Endodermal cell (in vitro differentiated cells): ENCODE measurements around the gene TTC38. TPM values are rescaled to one million over a fixed set of nuclear protein-coding genes. Genes with fewer than 3 reads are reported as not detected.

Experiments used
- DNase-seq: peaks from one replicate; pipeline ENCODE4 v3.0.0-alpha.2; 2017
- H3K27ac ChIP-seq: 2 replicates; pipeline ENCODE4 v1.5.1; 2013; ENCODE audit warnings: mild to moderate bottlenecking, low read depth, low read length, moderate library complexity
- H3K27me3 ChIP-seq: 2 replicates; pipeline ENCODE4 v1.6.1; 2013; ENCODE audit warnings: mild to moderate bottlenecking, low read length, moderate library complexity; ENCODE audit not compliant: insufficient read depth, control insufficient read depth, poor library complexity, severe bottlenecking
- H3K36me3 ChIP-seq: 2 replicates; pipeline ENCODE4 v1.7.0; 2013; ENCODE audit warnings: mild to moderate bottlenecking, low read length, moderate library complexity; ENCODE audit not compliant: control insufficient read depth, insufficient read depth
- H3K4me1 ChIP-seq: one replicate; pipeline ENCODE4 v1.7.0; 2013; ENCODE audit warnings: low read length; ENCODE audit not compliant: control insufficient read depth, insufficient read depth
- H3K4me3 ChIP-seq: 2 replicates; pipeline ENCODE4 v1.5.1; 2013; ENCODE audit warnings: mild to moderate bottlenecking, low read length, moderate library complexity
- H3K9ac ChIP-seq: 2 replicates; pipeline ENCODE4 v1.6.1; 2013; ENCODE audit warnings: mild to moderate bottlenecking, low read length, moderate library complexity; ENCODE audit not compliant: poor library complexity, severe bottlenecking; ENCODE audit errors: extremely low read depth
- H3K9me3 ChIP-seq: 2 replicates; pipeline ENCODE4 v1.6.1; 2013; ENCODE audit warnings: mild to moderate bottlenecking, low read length, moderate library complexity; ENCODE audit not compliant: control insufficient read depth
- H3K27ac Mint-ChIP-seq: 2 replicates; pipeline ENCODE4 v1.8.0; 2020; ENCODE audit warnings: mixed read lengths
- H3K27me3 Mint-ChIP-seq: 2 replicates; pipeline ENCODE4 v1.8.0; 2021; ENCODE audit warnings: mild to moderate bottlenecking, mixed read lengths; ENCODE audit not compliant: insufficient read depth
- H3K36me3 Mint-ChIP-seq: 2 replicates; pipeline ENCODE4 v1.8.0; 2020; ENCODE audit warnings: low read depth, mixed read lengths
- H3K4me1 Mint-ChIP-seq: 2 replicates; pipeline ENCODE4 v1.8.0; 2020; ENCODE audit warnings: mixed read lengths
- H3K4me3 Mint-ChIP-seq: 2 replicates; pipeline ENCODE4 v1.8.0; 2020; ENCODE audit warnings: mild to moderate bottlenecking, moderate library complexity, mixed read lengths
- H3K9me3 Mint-ChIP-seq: 2 replicates; pipeline ENCODE4 v1.8.0; 2020; ENCODE audit warnings: mild to moderate bottlenecking, mixed read lengths
- WGBS, 2 experiments: methylation state at CpG; one replicate each; pipeline versions ENCODE4 v1.1.5 to v1.1.7; 2013; ENCODE audit warnings: missing lambda C conversion rate in 2 of 2, mixed read lengths in 1 of 2; ENCODE audit not compliant: insufficient coverage in 1 of 2, insufficient read length in 1 of 2; 5-methylcytosine and 5-hydroxymethylcytosine counted together
- total RNA-seq, 2 donors: library from RNA; stranded (reverse); fragmentation: NEBNext Ultra II Directional in 1 of 2; extraction: Animal tissue kit (Norgen Biotek cat#: 25700) in 1 of 2; gene quantifications; 2 replicates in 1 of 2; 3 replicates in 1 of 2; pipeline ENCODE4 v1.2.1, GENCODE V29; 2021
- TF ChIP-seq, protein P1 (sequence below): fragments of 200-600 bp; sonication (generic); conservative IDR thresholded peaks from 2 replicates; pipeline ENCODE4 v1.5.0; 2021; ENCODE audit warnings: antibody characterized with exemption, mild to moderate bottlenecking

TTC38 gene
- total RNA-seq, 2 donors from 2014 or later: 35.9 to 47.1 TPM

GRCh38 chr22:46303347-46303965 lies 35.6 kb downstream of the TTC38 start:
- Histone ChIP-seq H3K27me3 (no peaks in the 10 kb centered on the region), H3K27ac (no peak overlapping the region), H3K36me3 (peaks cover 65% of the 10 kb centered on the region), H3K4me1 (no peaks in the 10 kb centered on the region), H3K4me3 (no peak overlapping the region), H3K9me3 (no peaks in the 10 kb centered on the region), H3K9ac (no peak overlapping the region)
- no peak for DNase-seq
- TF ChIP-seq, protein P1, sequence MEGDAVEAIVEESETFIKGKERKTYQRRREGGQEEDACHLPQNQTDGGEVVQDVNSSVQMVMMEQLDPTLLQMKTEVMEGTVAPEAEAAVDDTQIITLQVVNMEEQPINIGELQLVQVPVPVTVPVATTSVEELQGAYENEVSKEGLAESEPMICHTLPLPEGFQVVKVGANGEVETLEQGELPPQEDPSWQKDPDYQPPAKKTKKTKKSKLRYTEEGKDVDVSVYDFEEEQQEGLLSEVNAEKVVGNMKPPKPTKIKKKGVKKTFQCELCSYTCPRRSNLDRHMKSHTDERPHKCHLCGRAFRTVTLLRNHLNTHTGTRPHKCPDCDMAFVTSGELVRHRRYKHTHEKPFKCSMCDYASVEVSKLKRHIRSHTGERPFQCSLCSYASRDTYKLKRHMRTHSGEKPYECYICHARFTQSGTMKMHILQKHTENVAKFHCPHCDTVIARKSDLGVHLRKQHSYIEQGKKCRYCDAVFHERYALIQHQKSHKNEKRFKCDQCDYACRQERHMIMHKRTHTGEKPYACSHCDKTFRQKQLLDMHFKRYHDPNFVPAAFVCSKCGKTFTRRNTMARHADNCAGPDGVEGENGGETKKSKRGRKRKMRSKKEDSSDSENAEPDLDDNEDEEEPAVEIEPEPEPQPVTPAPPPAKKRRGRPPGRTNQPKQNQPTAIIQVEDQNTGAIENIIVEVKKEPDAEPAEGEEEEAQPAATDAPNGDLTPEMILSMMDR: no peak
- no peaks in the 10 kb centered on the region for H3K27me3 Mint-ChIP-seq
- H3K27ac Mint-ChIP-seq: no peak overlapping the region
- no peaks in the 10 kb centered on the region for H3K9me3 Mint-ChIP-seq
- peaks cover 4% of the 10 kb centered on the region for H3K4me1 Mint-ChIP-seq
- no peak overlapping the region for H3K4me3 Mint-ChIP-seq
- 97% methylated on average over 5 to 6 of the region's 7 CpGs for WGBS, 2 experiments
- H3K36me3 Mint-ChIP-seq: peaks cover 52% of the 10 kb centered on the region

DNA sequence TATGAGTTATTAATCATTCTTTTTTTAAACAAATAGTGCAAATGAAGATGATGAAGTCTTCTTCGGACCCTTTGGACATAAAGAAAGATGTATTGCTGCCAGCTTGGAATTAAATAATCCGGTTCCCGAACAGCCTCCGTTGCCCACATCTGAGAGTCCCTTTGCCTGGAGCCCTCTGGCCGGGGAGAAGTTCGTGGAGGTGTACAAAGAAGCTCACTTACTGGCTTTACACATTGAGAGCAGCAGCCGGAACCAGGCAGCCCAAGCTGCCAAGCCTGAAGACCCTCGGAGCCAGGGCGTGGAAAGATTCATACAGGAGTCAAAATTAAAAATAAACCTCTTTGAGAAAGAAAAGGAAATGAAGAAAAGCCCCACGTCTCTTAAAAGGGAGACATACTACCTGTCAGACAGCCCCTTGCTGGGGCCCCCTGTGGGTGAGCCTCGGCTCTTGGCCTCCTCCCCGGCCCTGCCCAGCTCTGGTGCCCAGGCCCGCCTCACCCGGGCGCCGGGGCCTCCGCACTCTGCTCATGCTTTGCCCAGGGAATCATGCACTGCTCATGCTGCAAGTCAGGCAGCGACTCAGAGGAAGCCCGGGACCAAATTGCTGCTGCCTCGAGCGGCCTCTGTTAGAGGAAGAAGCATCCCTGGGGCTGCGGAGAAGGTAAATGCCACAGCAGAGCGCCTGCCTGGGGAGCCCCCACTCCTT lies 40.6 kb downstream of the TTC38 start:
- Histone ChIP-seq H3K27me3 (no peaks in the 10 kb centered on the region), H3K27ac (no peak overlapping the region), H3K4me1 (no peaks in the 10 kb centered on the region), H3K36me3 (peaks cover 66% of the 10 kb centered on the region), H3K4me3 (no peak overlapping the region), H3K9me3 (no peaks in the 10 kb centered on the region), H3K9ac (no peak overlapping the region)
- Mint-ChIP-seq H3K36me3 (peaks cover 45% of the 10 kb centered on the region), H3K9me3 (no peaks in the 10 kb centered on the region), H3K4me3 (no peak overlapping the region), H3K4me1 (no peaks in the 10 kb centered on the region), H3K27ac (no peak overlapping the region), H3K27me3 (no peaks in the 10 kb centered on the region)
- DNase-seq: no peak
- WGBS, 2 experiments: 93 to 99% methylated on average over 14 to 23 of the region's 23 CpGs
- TF ChIP-seq, protein P1: no peak

DNA sequence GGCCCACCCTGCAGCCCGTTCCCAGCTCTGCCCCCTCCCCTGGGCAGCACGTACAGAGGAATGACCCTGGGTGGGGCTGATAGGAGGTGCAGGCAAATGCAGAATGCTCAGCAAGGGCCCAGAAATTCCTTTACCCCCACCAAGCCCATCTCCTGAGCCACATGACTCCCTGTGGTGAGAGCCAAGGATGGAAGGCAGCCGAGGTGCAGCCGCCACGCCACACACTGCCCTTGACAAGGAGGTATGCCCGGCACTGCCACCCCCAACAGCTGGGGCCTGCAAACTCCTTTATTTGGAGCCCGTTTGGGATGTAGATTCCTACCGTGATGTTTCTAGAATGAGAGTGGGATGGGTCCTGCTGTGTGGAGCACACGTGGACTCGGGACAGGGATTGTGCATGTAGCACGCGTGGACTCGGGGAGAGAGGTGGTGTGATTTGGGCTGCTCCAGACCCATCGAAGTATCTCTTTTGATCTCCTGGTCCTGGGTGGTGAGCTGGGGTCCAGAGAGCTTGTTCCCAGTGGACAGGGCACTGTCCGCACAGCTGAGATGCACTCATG lies 41.8 kb downstream of the TTC38 start:
- Mint-ChIP-seq H3K4me3 (no peak overlapping the region), H3K4me1 (no peaks in the 10 kb centered on the region), H3K27me3 (no peaks in the 10 kb centered on the region), H3K27ac (no peak overlapping the region), H3K9me3 (no peaks in the 10 kb centered on the region), H3K36me3 (peaks cover 43% of the 10 kb centered on the region)
- peaks cover 62% of the 10 kb centered on the region for H3K36me3 ChIP-seq
- no peaks in the 10 kb centered on the region for H3K27me3 ChIP-seq
- H3K9ac ChIP-seq: no peak overlapping the region
- WGBS, 2 experiments: 94 to 97% methylated on average over 9 to 15 of the region's 15 CpGs
- no peak for DNase-seq
- no peaks in the 10 kb centered on the region for H3K4me1 ChIP-seq
- no peaks in the 10 kb centered on the region for H3K9me3 ChIP-seq
- no peak overlapping the region for H3K4me3 ChIP-seq
- H3K27ac ChIP-seq: no peak overlapping the region
- TF ChIP-seq, protein P1: no peak
